ENCODE results near the gene FIBCD1. TPM values are rescaled to one million over a fixed set of nuclear protein-coding genes. Genes with fewer than 3 reads are reported as not detected.

Gene FIBCD1
- total RNA-seq, 2 experiments from 2014 or later, result not detected

- intact Hi-C loops (cut with micrococcal nuclease; ENCODE audit: unreplicated experiment), result loop anchor here (5.0 kb wide), 1 partner anchor 398 kb away; no protein-coding TSS in a partner anchor
- Histone ChIP-seq H3K4me1 (ENCODE audit: insufficient read depth, low read length, poor library complexity, severe bottlenecking) (no peaks in the 10 kb centered on the region), H3K4me3 (ENCODE audit: low read depth, low read length, poor library complexity, severe bottlenecking) (no peak overlapping the region), H4K20me1 (ENCODE audit: insufficient read depth, low read length) (no peaks in the 10 kb centered on the region), H3K4me2 (ENCODE audit: low read length) (no peak overlapping the region), H3K36me3 (ENCODE audit: insufficient read depth, low read length) (no peaks in the 10 kb centered on the region), H3K79me2 (ENCODE audit: insufficient read depth, low read depth, low read length) (no peaks in the 10 kb centered on the region), H2AFZ (ENCODE audit: low read length) (no peak overlapping the region), H3K9me2 (ENCODE audit: insufficient read depth, low read length) (no peaks in the 10 kb centered on the region), H3K9me3 (ENCODE audit: low read length) (no peaks in the 10 kb centered on the region), H3K27ac (ENCODE audit: low read depth, low read length, poor library complexity, severe bottlenecking) (no peak overlapping the region)
- TF ChIP-seq EZH2phosphoT487 (IDR thresholded peaks at IDR 0.05; ENCODE audit: borderline replicate concordance, low read depth, low read length) (no peak), CTCF (conservative IDR thresholded peaks at IDR 0.05; ENCODE audit: low read length) (no peak)
- BruUV-seq (replicated peaks), result no TSS peak
- ChIA-PET POLR2A (no interaction called here), CTCF (ENCODE audit: unreplicated experiment) (no interaction called here)
- DNase-seq (ENCODE audit: low spot score), result no peak
Observed at GRCh38 chr9:130860458-130861316, 78.4 kb downstream of the FIBCD1 start.

- Histone ChIP-seq H3K4me3 (ENCODE audit: low read depth, low read length, poor library complexity, severe bottlenecking) (no peak overlapping the region), H3K36me3 (ENCODE audit: insufficient read depth, low read length) (no peaks in the 10 kb centered on the region), H3K4me2 (ENCODE audit: low read length) (no peak overlapping the region), H3K27ac (ENCODE audit: low read depth, low read length, poor library complexity, severe bottlenecking) (no peak overlapping the region), H3K79me2 (ENCODE audit: insufficient read depth, low read depth, low read length) (no peaks in the 10 kb centered on the region), H3K4me1 (ENCODE audit: insufficient read depth, low read length, poor library complexity, severe bottlenecking) (no peaks in the 10 kb centered on the region), H2AFZ (ENCODE audit: low read length) (no peak overlapping the region), H3K9me2 (ENCODE audit: insufficient read depth, low read length) (no peaks in the 10 kb centered on the region), H4K20me1 (ENCODE audit: insufficient read depth, low read length) (no peaks in the 10 kb centered on the region), H3K9me3 (ENCODE audit: low read length) (no peaks in the 10 kb centered on the region)
- ChIA-PET CTCF (ENCODE audit: unreplicated experiment) (interaction anchor here (0.6 kb wide), 1 partner anchor 15 kb away, joined by 3 read pairs; no protein-coding TSS in a partner anchor), POLR2A (interaction anchor here (0.6 kb wide), 1 partner anchor 18 kb away, joined by 6 read pairs; no protein-coding TSS in a partner anchor)
- intact Hi-C loops (cut with micrococcal nuclease; ENCODE audit: unreplicated experiment), result no loop called here
- no peak for TF ChIP-seq EZH2phosphoT487 (IDR thresholded peaks at IDR 0.05; ENCODE audit: borderline replicate concordance, low read depth, low read length)
- no peak for TF ChIP-seq CTCF (conservative IDR thresholded peaks at IDR 0.05; ENCODE audit: low read length)
- no TSS peak for BruUV-seq (replicated peaks)
- DNase-seq (ENCODE audit: low spot score), result no peak
Observed at GRCh38 chr9:130858739-130859705, 80.0 kb downstream of the FIBCD1 start.

Data from OCI-LY7 (cell line).